IPS DF 4.7 (cell line): ENCODE data around the gene FBXO39.
"Not testable (repeated sequence)": the region's sequence is repeated elsewhere in the genome, so short reads cannot be mapped to it uniquely, and the experiment has no call there.

Experiments
- DNase-seq: peaks from one replicate; pipeline ENCODE4 v3.0.0-alpha.2; 2013; ENCODE audit warnings: low spot score; ENCODE audit errors: extremely low read depth

The FBXO39 gene

DNA sequence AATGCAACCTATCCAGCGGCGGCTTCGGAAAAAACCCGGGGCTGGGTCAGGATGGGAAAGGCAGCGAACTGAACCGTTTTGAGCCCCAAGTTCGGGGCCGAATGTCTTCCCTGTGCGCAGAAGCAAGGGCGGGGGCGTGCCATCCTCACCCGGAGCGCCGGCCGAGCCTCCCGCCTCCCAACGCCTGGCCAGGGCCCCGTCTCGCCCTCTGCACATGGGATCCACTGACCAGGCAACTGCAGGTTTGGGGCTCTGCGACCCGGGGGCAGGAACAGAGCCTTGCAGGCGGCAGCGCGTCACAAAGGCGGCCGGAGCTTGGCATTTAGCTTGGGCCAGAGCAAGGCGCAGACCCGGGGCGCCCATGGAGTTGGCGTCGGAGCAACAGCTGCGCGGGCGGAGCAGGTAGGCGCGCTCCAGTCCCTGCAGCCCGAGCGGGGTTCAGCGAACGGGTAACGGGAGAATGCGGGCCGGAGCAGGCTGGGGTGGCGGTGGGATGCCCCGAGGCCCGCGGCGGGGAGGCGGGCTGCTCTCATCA is at the start of gene FBXO39:
TSS of gene FBXO39 (plus strand) at position 345 of the 535 bp plus-strand sequence. CDS start 3,654 bp downstream, outside the sequence.
- DNase-seq = no peak

- no peak for DNase-seq
Observed at GRCh38 chr17:6729531-6729930, 46.5 kb upstream of the FBXO39 start.

DNA sequence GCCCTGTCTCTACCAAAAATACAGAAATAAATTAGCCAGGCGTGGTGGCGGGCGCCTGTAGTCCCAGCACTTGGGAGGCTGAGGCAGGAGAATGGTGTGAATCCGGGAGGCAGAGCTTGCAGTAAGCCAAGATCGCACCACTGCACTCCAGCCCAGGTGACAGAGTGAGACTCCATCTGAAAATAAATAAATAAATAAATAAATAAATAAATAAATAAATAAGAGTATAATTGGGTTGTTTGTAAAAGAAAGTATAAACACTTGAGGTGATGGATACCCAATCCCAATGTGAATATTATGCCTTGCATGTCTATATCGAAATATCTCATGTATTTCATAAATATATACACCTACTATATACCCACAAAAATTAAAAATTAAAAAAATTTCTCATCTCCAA is 29.4 kb upstream of the FBXO39 start:
- not testable (repeated sequence) for DNase-seq

GRCh38 chr17:6748617-6749016 is 27.4 kb upstream of the FBXO39 start:
- no peak for DNase-seq

DNA sequence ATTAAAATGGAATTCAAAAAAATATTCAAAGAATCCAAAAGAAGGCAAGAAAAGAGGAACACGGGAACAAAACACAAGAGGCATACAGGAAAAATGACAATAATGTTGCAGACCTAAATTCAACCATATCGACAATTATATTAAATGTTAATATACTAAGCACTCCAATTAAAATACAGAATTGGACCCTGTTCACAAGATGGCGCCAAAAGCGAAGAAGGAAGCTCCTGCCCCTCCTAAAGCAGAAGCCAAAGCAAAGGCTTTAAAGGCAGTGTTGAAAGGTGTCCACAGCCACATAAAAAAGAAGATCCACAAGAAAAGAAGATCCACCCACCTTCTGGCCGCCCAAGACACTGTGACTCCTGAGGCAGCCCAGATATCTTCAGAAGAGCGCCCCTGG is 26.5 kb upstream of the FBXO39 start:
- no peak for DNase-seq

GRCh38 chr17:6752068-6752909 is 23.7 kb upstream of the FBXO39 start:
- DNase-seq = no peak

- no peak for DNase-seq
Observed at GRCh38 chr17:6753006-6753445, 23.0 kb upstream of the FBXO39 start.

DNA sequence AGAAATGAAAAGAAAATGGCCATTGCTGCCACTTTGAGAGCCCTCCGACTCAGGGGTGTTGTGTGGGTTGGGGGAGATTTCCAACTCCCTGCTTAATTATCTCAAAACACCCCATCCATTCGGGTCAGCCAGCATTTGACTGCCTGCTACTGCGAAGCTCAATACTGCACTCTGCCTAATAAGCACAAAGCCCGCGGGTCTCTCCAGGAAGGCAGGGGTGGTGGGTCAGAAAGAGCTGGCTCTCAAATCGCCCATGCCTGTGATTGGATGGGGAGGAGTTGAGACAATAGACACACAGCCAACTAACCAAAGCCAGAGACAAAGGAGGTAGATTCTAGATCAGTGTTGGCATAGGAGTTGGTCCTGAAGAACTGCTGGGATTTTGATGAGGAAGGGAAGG is 22.5 kb upstream of the FBXO39 start:
- no peak for DNase-seq

- DNase-seq = no peak
Observed at GRCh38 chr17:6755281-6755680, 20.7 kb upstream of the FBXO39 start.

- DNase-seq = no peak
Observed at GRCh38 chr17:6755731-6756184, 20.3 kb upstream of the FBXO39 start, which contains the start of gene XAF1. TSS of gene XAF1 (plus strand) at chr17:6756046. CDS start at chr17:6756079, 33 bp downstream.

DNA sequence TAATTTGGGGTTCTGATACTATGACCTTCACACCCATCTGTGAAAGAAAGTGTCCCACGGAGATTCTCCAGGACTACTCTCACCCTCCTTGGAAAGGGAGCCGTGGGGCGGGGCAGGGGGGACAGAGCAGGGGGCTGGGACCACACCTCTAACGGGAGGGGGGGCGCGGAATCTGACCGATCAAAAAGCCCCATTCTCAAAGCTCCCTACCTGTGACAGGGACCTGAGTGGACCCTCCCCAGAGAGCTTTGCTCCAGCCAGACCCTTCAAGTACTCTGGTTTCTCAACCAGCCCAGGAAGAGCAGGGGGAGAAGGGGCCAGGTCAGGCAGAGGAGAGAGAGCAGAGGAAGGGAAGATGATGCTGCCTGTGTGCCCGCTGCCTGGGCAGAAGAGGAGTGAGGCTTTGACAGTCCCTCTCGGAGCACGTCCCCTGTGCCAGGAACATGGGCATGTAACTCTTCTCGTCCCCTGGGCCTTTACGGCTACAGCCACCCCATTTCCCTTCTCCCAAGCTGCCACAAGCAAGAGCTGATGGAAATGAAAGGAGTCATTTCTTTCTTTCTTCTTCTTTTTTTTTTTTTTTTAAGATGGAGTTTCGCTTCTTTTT is 19.5 kb upstream of the FBXO39 start:
- DNase-seq = no peak

- DNase-seq = no peak
Observed at GRCh38 chr17:6757747-6758146, 18.3 kb upstream of the FBXO39 start.

- no peak for DNase-seq
Observed at GRCh38 chr17:6761779-6762178, 14.2 kb upstream of the FBXO39 start.

GRCh38 chr17:6768447-6768846 is 7.6 kb upstream of the FBXO39 start:
- no peak for DNase-seq

GRCh38 chr17:6772016-6772415 is 4.0 kb upstream of the FBXO39 start:
- no peak for DNase-seq

DNA sequence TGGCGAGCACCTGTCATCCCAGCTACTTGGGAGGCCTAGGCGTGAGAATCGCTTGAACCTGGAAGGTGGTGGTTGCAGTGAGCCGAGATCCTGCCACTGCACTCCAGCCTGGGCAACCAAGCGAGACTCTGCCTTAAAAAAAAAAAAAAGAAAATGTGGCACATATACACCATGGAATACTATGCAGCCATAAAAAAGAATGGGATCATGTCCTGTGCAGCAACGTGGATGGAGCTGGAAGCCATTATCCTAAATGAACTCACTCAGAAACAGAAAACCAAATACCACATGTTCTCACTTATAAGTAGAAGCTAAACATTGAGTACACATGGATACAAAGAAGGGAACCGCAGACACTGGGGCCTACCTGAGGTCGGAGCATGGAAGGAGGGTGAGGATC is 1.1 kb upstream of the FBXO39 start:
- not testable (repeated sequence) for DNase-seq

- DNase-seq = no peak
Observed at GRCh38 chr17:6779411-6779810, 3.4 kb downstream of the FBXO39 start.

DNA sequence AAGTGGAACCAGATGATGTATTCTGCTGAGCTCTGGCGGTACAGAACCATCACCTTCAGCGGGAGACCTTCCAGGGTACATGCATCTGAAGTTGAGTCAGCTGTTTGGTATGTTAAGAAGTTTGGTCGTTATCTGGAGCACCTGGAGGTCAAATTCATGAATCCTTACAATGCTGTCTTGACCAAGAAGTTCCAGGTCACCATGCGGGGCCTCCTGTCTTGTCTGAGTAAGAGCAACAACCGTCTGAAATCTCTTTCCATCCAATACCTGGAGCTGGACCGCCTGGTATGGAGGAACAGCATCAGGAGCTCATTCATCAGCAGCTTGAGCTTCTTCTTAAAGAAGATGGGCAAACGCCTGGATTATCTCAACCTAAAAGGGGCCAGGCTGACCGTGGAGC is 4.0 kb downstream of the FBXO39 start:
- no peak for DNase-seq

- no peak for DNase-seq
Observed at GRCh38 chr17:6780886-6781285, 4.9 kb downstream of the FBXO39 start.

- DNase-seq = no peak
Observed at GRCh38 chr17:6782244-6782643, 6.2 kb downstream of the FBXO39 start.

DNA sequence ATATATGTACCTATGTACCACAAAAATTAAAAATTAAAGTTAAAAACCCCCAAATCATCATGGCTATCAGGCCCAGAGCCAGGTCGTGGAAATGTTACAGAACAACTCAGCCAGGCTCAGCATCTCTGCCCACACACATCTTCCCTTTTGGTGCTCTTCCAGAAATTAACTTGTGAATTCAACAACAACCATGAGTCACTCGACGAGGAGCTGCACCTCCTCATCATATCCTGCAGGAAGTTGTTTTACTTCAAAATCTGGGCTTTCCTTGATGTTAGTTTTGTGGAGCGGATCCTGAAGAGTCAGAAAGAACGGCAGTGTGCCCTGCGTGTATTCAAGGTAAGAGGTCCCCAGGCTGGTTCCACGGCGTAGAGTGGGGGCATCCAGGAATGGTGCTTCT is 10.6 kb downstream of the FBXO39 start:
- DNase-seq = no peak

DNA sequence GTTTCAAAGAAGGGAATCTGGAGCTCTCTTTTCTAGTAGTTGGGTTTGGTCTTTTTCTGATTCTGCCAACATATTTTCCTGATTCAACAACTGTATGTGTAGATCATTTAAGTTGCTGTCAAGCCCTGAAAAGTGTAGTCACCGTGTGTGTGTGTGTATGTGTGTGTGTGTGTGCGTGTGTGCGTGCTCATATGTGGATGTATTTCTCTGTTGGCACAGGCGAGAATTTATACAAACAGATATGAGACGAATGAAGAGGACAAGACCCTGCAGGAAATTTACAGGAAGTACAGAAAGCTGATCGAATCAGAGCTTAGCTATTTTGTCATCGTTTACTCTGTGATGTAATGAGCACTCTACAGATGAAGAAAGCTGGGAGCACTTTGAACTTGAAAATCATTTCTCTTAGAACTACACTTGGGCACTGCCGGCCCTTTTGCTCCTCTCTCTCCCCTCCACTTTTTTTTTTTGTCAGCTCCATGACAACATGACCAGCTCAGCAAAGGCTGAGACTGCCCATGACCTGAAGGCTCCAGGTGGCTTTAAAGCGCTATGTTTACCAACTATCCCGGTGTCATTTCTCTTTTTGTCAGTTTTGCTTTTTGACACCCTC is 11.2 kb downstream of the FBXO39 start:
- DNase-seq = no peak
